Natural killer cell treated with Interleukin-12 subunit alpha and Interleukin-12 subunit beta and Interleukin-15 and Interleukin-18, amount 100 ng/mL, for 72 hours (primary cell): Measurements from ENCODE around the gene ARID3B. TPM values are rescaled to one million over a fixed set of nuclear protein-coding genes. Genes with fewer than 3 reads are reported as not detected.
"Not testable (repeated sequence)": the region's sequence is repeated elsewhere in the genome, so short reads cannot be mapped to it uniquely, and the experiment has no call there.

Source experiments
- ATAC-seq, 2 donors: fragments of 150-1000 bp; cut with Tn5 transposase in 1 of 2; sonication (Bioruptor Pico), chemical (Tn5 transposase) in 1 of 2; 2 replicates each; pipeline ENCODE4 v1.10.0; 2021
- DNase-seq: peaks from one replicate; pipeline ENCODE4 v3.0.0; 2022; ENCODE audit warnings: low spot score
- H3K27ac Mint-ChIP-seq, 2 donors: 1 replicate in 1 of 2; 2 replicates in 1 of 2; pipeline ENCODE4 v1.8.0; 2022; ENCODE audit warnings: mixed read lengths in 2 of 2, mild to moderate bottlenecking in 1 of 2, moderate library complexity in 1 of 2
- H3K27me3 Mint-ChIP-seq, 2 donors: 1 replicate in 1 of 2; 2 replicates in 1 of 2; pipeline ENCODE4 v1.8.0; 2022; ENCODE audit warnings: mixed read lengths in 2 of 2
- H3K36me3 Mint-ChIP-seq: one replicate; pipeline ENCODE4 v1.8.0; 2022; ENCODE audit warnings: mixed read lengths
- H3K4me1 Mint-ChIP-seq, 2 donors: 1 replicate in 1 of 2; 2 replicates in 1 of 2; pipeline ENCODE4 v1.8.0; 2022; ENCODE audit warnings: low read depth in 2 of 2, mixed read lengths in 2 of 2, mild to moderate bottlenecking in 1 of 2
- H3K4me3 Mint-ChIP-seq: one replicate; pipeline ENCODE4 v1.8.0; 2022; ENCODE audit warnings: mixed read lengths
- H3K9me3 Mint-ChIP-seq: 2 replicates; pipeline ENCODE4 v1.8.0; 2022; ENCODE audit warnings: mixed read lengths
- total RNA-seq, 2 donors: library from RNA; stranded (reverse); gene quantifications; one replicate each; pipeline ENCODE4 v1.2.3, GENCODE V29; 2022

The ARID3B gene
- total RNA-seq = 100 to 1,000 TPM in 1 of 2 donors, 10 to 100 TPM in 1; 77.1 to 105 TPM

DNA sequence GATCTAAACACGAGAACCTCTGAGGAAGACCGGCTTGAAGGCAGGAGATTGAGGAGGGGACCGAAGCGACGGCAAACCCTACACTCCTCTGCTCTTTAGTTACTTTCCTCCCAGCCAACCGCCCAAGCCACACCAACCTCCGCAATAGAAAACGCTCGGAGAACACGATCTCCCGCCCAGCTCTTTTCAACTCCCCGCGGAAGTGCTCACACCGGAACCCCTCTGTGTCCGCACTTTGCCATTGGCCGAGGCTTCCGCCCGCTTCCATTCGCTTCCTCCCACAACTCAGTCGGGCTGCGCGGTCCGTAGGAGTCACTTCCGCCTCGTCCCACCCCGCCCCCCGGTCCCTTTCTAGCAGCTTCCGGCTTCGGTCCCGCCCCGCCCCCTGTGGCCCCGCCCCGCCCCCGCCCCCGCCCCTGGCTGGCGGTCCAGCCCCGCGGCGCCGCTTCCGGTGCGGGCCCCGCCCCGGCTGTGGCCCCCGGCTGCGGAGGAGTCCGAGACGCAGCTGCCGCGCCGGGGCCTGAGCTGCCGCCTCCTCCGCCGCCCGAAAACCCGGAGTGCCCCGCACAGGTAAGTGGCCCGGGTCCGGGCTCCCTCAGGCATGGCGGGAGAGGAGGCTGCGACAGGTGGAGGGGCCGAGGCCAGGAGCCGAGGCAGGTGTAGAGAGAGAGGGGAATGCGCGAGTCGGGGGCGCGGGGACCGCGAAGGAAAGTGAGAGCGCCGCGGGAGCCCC lies at the start of gene ARID3B:
TSS of gene ARID3B (plus strand) at position 460 of the 733 bp plus-strand sequence. CDS start 2,717 bp downstream, outside the sequence.
- peak; percentile 98 for DNase-seq
- Mint-ChIP-seq H3K9me3 (no peaks in the 10 kb centered on the region), H3K27me3 (no peaks in the 10 kb centered on the region), H3K36me3 (peaks cover 32% of the 10 kb centered on the region), H3K4me3 (peak within 1 kb of the TSS; percentile 98), H3K27ac (peak within 1 kb of the TSS; percentile 94 to 96), H3K4me1 (peaks cover 51 to 63% of the 10 kb centered on the region in 2 donors)
- peak; percentile 94 to 96 for ATAC-seq

GRCh38 chr15:74496648-74497047 lies 44.4 kb upstream of the ARID3B start:
- ATAC-seq = no peak
- H3K4me1 Mint-ChIP-seq = peaks cover 0 to 2% of the 10 kb centered on the region in 2 donors
- no peaks in the 10 kb centered on the region for H3K9me3 Mint-ChIP-seq
- no peaks in the 10 kb centered on the region for H3K36me3 Mint-ChIP-seq
- H3K27me3 Mint-ChIP-seq = no peaks in the 10 kb centered on the region
- no peak overlapping the region for H3K4me3 Mint-ChIP-seq
- no peak for DNase-seq
- no peak overlapping the region for H3K27ac Mint-ChIP-seq

GRCh38 chr15:74497584-74497983 lies 43.4 kb upstream of the ARID3B start:
- Mint-ChIP-seq H3K27me3 (no peaks in the 10 kb centered on the region), H3K4me1 (no peaks in the 10 kb centered on the region), H3K4me3 (no peak overlapping the region), H3K9me3 (no peaks in the 10 kb centered on the region), H3K27ac (peak overlapping the region in 1 of 2 donors; percentile 17), H3K36me3 (no peaks in the 10 kb centered on the region)
- DNase-seq = no peak
- ATAC-seq = no peak

- no peaks in the 10 kb centered on the region for H3K4me1 Mint-ChIP-seq
- H3K27ac Mint-ChIP-seq = no peak overlapping the region
- H3K9me3 Mint-ChIP-seq = no peaks in the 10 kb centered on the region
- H3K4me3 Mint-ChIP-seq = no peak overlapping the region
- ATAC-seq (no peak), DNase-seq (no peak)
- H3K36me3 Mint-ChIP-seq = no peaks in the 10 kb centered on the region
- no peaks in the 10 kb centered on the region for H3K27me3 Mint-ChIP-seq
Measured at GRCh38 chr15:74499366-74499765, 41.7 kb upstream of the ARID3B start.

GRCh38 chr15:74500401-74500800 lies 40.6 kb upstream of the ARID3B start:
- Mint-ChIP-seq H3K4me3 (no peak overlapping the region), H3K4me1 (peaks cover 0 to 3% of the 10 kb centered on the region in 2 donors), H3K27me3 (no peaks in the 10 kb centered on the region), H3K9me3 (no peaks in the 10 kb centered on the region), H3K36me3 (no peaks in the 10 kb centered on the region), H3K27ac (no peak overlapping the region)
- DNase-seq (no peak), ATAC-seq (no peak)

- Mint-ChIP-seq H3K4me3 (no peak overlapping the region), H3K36me3 (no peaks in the 10 kb centered on the region), H3K27me3 (no peaks in the 10 kb centered on the region), H3K27ac (peak overlapping the region in 1 of 2 donors; percentile 18), H3K4me1 (peaks cover 0 to 3% of the 10 kb centered on the region in 2 donors), H3K9me3 (no peaks in the 10 kb centered on the region)
- ATAC-seq = no peak
- DNase-seq = no peak
Measured at GRCh38 chr15:74502301-74502700, 38.7 kb upstream of the ARID3B start.

DNA sequence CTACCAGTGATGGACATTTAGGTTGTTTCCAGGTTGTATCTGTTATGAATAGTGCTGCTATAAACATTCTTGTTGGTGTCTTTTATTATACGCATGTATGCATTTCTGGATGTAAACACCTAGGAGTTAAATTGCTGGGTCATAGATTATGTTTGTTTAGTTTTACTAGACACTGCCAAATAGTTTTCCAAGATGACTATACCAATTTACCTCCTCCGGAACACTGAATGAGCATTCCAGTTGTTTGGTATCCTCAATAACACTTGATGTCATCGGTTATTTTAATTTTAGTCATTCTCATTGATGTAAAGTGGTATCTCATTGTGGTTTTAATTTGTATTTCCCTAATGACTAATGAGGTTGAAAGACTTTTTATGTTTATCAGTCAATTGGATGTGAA lies 36.6 kb upstream of the ARID3B start:
- H3K4me3 Mint-ChIP-seq = no peak overlapping the region
- H3K36me3 Mint-ChIP-seq = no peaks in the 10 kb centered on the region
- no peak for ATAC-seq
- peaks cover 0 to 3% of the 10 kb centered on the region in 2 donors for H3K4me1 Mint-ChIP-seq
- no peaks in the 10 kb centered on the region for H3K9me3 Mint-ChIP-seq
- peak overlapping the region in 1 of 2 donors; percentile 15 for H3K27ac Mint-ChIP-seq
- no peaks in the 10 kb centered on the region for H3K27me3 Mint-ChIP-seq
- DNase-seq = no peak

- Mint-ChIP-seq H3K4me1 (peaks cover 0 to 3% of the 10 kb centered on the region in 2 donors), H3K9me3 (no peaks in the 10 kb centered on the region), H3K27me3 (no peaks in the 10 kb centered on the region), H3K4me3 (no peak overlapping the region), H3K27ac (peak overlapping the region in 1 of 2 donors; percentile 15), H3K36me3 (no peaks in the 10 kb centered on the region)
- no peak for DNase-seq
- ATAC-seq = no peak
Measured at GRCh38 chr15:74504836-74505235, 36.2 kb upstream of the ARID3B start.

DNA sequence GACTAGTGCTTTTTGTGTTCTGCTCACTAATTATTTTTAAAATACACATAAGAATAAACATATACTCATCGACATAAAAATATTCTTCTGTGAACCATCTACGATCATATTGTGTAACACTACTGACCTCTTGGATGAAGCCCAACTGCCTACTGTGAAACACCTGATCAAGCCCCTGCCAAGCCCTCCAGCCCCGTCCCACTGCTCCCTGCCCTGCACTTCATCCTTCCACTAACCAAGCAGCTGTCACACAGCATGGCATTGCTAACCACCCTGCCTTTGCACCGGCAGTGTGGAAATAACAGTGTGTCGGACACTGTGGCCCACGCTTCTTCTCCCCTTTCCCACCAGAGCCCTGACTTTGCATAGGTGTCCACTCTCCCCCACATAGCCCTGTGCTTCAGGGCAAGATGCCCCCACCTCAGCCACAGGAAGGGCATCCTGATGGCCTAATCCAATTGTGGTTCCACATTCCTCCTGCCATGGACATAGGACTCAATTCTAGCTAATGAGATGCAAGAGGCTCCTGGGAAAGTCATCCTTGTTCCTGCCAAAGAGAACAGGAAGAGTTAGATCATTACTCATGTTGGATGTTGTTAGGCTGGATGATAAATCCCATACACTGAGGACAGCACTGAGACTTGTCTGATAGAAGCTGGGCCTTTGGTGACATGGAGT lies 35.0 kb upstream of the ARID3B start:
- H3K36me3 Mint-ChIP-seq = no peaks in the 10 kb centered on the region
- no peaks in the 10 kb centered on the region for H3K9me3 Mint-ChIP-seq
- peaks cover 0 to 3% of the 10 kb centered on the region in 2 donors for H3K4me1 Mint-ChIP-seq
- H3K4me3 Mint-ChIP-seq = no peak overlapping the region
- no peaks in the 10 kb centered on the region for H3K27me3 Mint-ChIP-seq
- ATAC-seq = no peak
- H3K27ac Mint-ChIP-seq = no peak overlapping the region
- no peak for DNase-seq

DNA sequence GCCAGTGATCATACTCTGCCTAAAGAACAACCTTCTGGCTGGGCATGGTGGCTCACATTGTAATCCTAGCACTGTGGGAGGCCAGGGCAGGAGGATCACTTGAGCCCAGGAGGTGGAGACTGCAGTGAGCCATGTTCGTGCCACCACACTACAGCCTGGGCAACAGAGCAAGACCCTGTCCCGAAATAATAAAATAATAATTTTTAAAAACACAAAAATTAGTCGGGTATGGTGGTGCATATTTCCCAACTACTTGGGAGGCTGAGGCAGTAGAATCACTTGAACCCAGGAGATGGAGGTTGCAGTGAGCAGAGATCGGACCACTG lies 34.5 kb upstream of the ARID3B start:
- Mint-ChIP-seq H3K27ac (no peak overlapping the region), H3K4me1 (peaks cover 5 to 6% of the 10 kb centered on the region in 2 donors), H3K9me3 (no peaks in the 10 kb centered on the region), H3K36me3 (no peaks in the 10 kb centered on the region), H3K27me3 (no peaks in the 10 kb centered on the region), H3K4me3 (no peak overlapping the region)
- DNase-seq (no peak), ATAC-seq (no peak)

DNA sequence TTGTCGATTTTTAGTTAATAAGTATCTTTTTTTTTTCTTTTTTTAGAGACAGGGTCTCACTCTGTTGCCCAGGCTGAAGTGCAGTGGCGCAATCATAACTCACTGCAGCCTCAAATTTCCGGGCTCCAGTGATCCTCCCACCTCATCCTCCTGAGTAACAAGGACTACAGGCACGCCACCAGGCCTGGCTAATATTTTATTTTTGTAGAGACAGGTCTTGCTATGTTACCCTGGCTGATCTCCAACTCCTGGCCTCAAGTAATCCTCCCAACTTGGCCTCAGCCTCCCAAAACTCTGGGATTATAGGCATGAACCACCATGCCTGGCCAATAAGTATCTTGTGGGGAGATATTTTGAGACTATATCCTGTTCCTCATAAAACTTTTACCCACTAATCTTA lies 29.4 kb upstream of the ARID3B start:
- H3K27me3 Mint-ChIP-seq = no peaks in the 10 kb centered on the region
- ATAC-seq (no peak), DNase-seq (no peak)
- no peaks in the 10 kb centered on the region for H3K9me3 Mint-ChIP-seq
- peaks cover 12 to 15% of the 10 kb centered on the region in 2 donors for H3K4me1 Mint-ChIP-seq
- no peaks in the 10 kb centered on the region for H3K36me3 Mint-ChIP-seq
- peak overlapping the region; percentile 84 to 88 for H3K27ac Mint-ChIP-seq
- H3K4me3 Mint-ChIP-seq = peak overlapping the region; percentile 84

GRCh38 chr15:74514059-74514458 lies 27.0 kb upstream of the ARID3B start:
- Mint-ChIP-seq H3K27ac (peak overlapping the region; percentile 26 to 60), H3K4me1 (peaks cover 12 to 15% of the 10 kb centered on the region in 2 donors)
- H3K9me3 Mint-ChIP-seq, DNase-seq, H3K36me3 Mint-ChIP-seq, H3K27me3 Mint-ChIP-seq, ATAC-seq, H3K4me3 Mint-ChIP-seq: not testable (repeated sequence)

GRCh38 chr15:74517096-74517495 lies 23.9 kb upstream of the ARID3B start:
- DNase-seq = no peak
- H3K27ac Mint-ChIP-seq = no peak overlapping the region
- no peak for ATAC-seq
- no peaks in the 10 kb centered on the region for H3K27me3 Mint-ChIP-seq
- no peaks in the 10 kb centered on the region for H3K36me3 Mint-ChIP-seq
- H3K4me1 Mint-ChIP-seq = peaks cover 4% of the 10 kb centered on the region in 2 donors
- H3K4me3 Mint-ChIP-seq = no peak overlapping the region
- no peaks in the 10 kb centered on the region for H3K9me3 Mint-ChIP-seq

DNA sequence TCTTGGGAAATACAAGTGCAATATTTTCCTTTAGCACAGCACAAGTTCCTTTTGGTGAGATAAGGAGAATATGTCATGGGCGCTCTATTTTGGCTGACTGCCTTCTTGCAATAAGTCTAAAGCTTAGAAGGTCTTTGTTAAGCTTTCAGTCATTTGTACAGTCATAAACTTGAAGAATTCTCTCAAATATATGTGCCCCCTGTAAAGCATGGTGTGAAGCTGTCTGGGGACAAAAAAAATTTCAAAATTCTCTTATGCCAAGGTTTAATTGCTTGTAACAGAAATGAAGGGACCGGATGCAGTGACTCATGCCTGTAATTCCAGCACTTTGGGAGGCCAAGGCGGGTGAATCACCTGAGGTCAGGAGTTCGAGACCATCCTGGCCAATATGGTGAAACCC lies 21.7 kb upstream of the ARID3B start:
- Mint-ChIP-seq H3K9me3 (no peaks in the 10 kb centered on the region), H3K27ac (no peak overlapping the region), H3K27me3 (no peaks in the 10 kb centered on the region), H3K36me3 (no peaks in the 10 kb centered on the region), H3K4me1 (no peaks in the 10 kb centered on the region), H3K4me3 (no peak overlapping the region)
- ATAC-seq = no peak
- DNase-seq = no peak
